Measurements from ENCODE around the gene LRRC75B.
"Not testable (repeated sequence)": the region's sequence is repeated elsewhere in the genome, so short reads cannot be mapped to it uniquely, and the experiment has no call there.

Gene LRRC75B

GRCh38 chr22:24552503-24553286 lies 40.2 kb downstream of the LRRC75B start:
- not testable (repeated sequence) for DNase-seq

GRCh38 chr22:24550902-24551435 lies 41.9 kb downstream of the LRRC75B start:
- no peak for DNase-seq

DNA sequence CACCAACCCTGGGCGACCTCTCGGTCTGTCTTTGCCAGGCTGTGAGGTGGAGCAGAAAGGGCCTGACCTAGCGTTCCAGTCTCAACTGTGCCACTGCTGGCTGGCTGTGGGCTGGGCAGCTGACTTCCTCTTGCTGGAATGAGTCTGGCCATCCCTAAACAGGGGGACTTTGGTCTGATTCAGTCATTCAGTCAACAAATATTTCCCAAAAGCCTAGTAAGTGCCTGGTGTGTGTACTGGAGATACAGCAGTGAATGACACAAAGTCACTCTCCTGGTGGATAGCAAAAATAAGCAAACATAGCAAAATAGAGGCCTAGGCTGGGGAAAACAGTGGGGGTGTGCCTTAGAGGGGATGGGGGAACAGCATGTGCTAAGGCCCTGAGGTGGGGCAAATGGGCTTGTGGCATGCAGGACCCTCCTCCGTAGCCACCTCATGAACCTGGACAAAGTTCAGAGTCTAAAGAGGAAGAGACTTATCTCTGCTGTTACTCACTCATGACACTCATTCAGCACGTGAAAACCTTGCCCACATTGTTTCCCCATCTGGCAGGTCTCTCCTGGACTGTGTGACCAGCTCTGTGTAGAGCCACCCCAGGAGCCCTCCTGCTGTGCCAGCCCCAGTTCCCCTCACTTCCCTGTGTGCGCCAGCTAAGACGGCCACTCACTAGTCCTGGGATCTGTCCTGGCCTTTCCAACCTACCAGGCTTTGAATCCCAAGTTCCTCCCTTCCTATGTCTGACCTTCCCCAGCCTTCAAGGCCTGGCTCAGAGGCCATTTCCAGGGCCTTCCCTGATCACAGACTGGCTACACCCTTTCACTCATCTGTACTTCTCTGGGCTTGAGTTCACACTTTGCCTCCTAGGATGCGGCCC lies 42.6 kb downstream of the LRRC75B start:
- peak; percentile 58 for DNase-seq

GRCh38 chr22:24548812-24549211 lies 44.1 kb downstream of the LRRC75B start:
- DNase-seq = no peak

DNA sequence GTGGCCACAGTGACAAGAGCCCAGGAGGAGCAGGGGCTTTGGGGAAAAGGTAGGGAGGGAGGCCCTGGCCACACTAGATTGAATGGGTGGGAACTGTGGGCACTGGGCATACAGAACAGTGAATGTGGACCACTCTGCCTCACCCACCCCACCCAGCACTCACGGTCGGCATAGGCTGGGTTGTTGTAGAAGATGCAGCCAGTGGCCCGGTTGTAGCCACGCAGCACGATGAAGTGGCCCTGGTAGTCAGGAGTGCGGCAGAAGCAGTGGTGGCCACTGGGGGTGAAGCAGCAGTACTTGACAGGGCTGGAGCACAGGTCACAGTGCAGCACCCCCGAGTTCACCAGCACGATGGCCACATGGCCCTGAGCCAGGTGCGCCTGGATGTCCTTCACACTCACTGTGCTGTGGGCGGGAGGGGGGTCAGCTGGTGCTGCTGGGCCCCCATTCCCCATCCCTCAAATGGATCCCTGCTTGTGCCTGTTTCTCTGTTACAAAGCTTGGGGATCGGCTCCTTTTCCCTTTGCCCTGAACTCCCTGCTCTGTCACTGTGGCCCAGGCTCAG lies 49.1 kb downstream of the LRRC75B start:
- no peak for DNase-seq

- no peak for DNase-seq
Observed at GRCh38 chr22:24543185-24543601, 49.7 kb downstream of the LRRC75B start.

- DNase-seq = no peak
Observed at GRCh38 chr22:24542641-24543040, 50.2 kb downstream of the LRRC75B start.

- DNase-seq = no peak
Observed at GRCh38 chr22:24541681-24542515, 51.0 kb downstream of the LRRC75B start.

GRCh38 chr22:24540470-24540869 lies 52.4 kb downstream of the LRRC75B start:
- no peak for DNase-seq

DNA sequence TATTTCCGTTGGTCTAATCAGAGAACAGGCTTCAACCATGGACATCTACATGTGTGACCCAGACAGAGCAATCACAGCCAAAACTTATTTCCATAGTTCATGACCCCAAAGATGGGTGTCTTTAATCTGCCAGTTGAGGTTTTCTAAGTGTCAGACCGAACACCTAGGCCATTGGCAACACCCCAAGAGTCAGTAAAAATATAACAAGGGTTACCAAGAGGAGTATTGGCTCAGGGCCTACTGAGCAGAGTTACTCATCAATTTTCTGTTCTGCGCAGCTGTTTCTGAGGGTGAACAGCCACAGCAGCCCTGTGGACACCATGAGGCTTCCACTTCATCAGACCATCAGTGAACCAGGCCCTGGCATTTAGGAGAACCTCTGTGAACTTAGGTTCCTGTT lies 56.8 kb downstream of the LRRC75B start:
- no peak for DNase-seq
